ENCODE results near the gene MRM1. TPM values are rescaled to one million over a fixed set of nuclear protein-coding genes. Genes with fewer than 3 reads are reported as not detected.

MRM1 gene
- total and polyA plus RNA-seq, 9 of the 15 experiments (the other 6 are each of a cell fraction or from before 2014, with no cell fraction given), result 0.61 to 28.4 (median 21.5) TPM

DNA sequence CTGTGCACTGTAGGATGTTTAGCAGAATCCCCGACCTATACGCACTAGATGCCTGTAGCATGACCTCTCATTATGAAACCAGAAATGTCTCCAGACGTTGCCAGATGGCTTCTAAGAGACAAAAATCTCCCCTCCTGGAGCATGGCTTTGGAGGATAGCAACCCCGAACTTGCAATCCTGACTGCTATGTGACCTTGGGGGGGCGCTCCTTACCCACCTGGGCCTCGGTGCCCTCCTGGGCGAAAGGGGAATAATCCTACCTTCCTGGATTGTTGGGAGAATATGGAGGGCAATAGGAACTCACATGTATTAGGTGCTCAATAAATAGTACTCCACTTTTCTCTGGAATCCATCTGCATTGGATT, 8.1 kb downstream of the MRM1 start:
- Histone ChIP-seq H3K27ac (ENCODE audit: extremely low read depth, low read depth, low read length) (no peak overlapping the region), H3K9me1 (ENCODE audit: control insufficient read depth, insufficient read depth, low read length) (no peaks in the 10 kb centered on the region), H3K36me3 (ENCODE audit: control insufficient read depth, insufficient read depth, low read length) (peaks cover 25% of the 10 kb centered on the region), H3K4me2 (ENCODE audit: insufficient read depth, low read length) (no peak overlapping the region; the same call in 1 of the 2 replicates), H3K4me3 (no peak overlapping the region), H3K79me2 (ENCODE audit: control insufficient read depth, insufficient read depth, low read length) (peaks cover 22% of the 10 kb centered on the region), H3K9ac (ENCODE audit: insufficient read depth in 1 of 2, low read depth in 2 of 2, low read length in 2 of 2) (no peak overlapping the region; a peak in 1 of 4 replicates), H3K9me3 (replicated peaks; ENCODE audit: control insufficient read depth, insufficient read depth, low read depth, low read length) (no peaks in the 10 kb centered on the region), H3K27me3 (ENCODE audit: control insufficient read depth in 2 of 2, insufficient read depth in 2 of 2, low read length in 2 of 2) (no peaks in the 10 kb centered on the region), H2AFZ (ENCODE audit: low read depth, low read length) (no peak overlapping the region), H3K4me1 (replicated peaks in 1 of 2; ENCODE audit: control insufficient read depth in 2 of 2, insufficient read depth in 2 of 2, low read length in 2 of 2) (peaks cover 29 to 37% of the 10 kb centered on the region in 2 experiments; a peak in 4 of 5 replicates), H4K20me1 (replicated peaks; ENCODE audit: control insufficient read depth, insufficient read depth, low read length) (peaks cover 3% of the 10 kb centered on the region; the same call in 1 of the 2 replicates)
- POLR2A ChIA-PET, result no interaction called here
- in situ Hi-C loops (cut with MboI), result no loop called here
- no peak for ATAC-seq
- FAIRE-seq, result no peak
- WGBS (ENCODE audit: insufficient coverage, low coverage, missing lambda C conversion rate), result 78% methylated on average over 7 of the region's 7 CpGs
- CTCF ChIA-PET (ENCODE audit: low intra/inter-chr PET ratio), result interaction anchor here (1.7 kb wide), 1 partner anchor 17 kb away, joined by 10 read pairs; no protein-coding TSS in a partner anchor
- no TSS peak for BruUV-seq (replicated peaks)
- TF ChIP-seq, protein P1, sequence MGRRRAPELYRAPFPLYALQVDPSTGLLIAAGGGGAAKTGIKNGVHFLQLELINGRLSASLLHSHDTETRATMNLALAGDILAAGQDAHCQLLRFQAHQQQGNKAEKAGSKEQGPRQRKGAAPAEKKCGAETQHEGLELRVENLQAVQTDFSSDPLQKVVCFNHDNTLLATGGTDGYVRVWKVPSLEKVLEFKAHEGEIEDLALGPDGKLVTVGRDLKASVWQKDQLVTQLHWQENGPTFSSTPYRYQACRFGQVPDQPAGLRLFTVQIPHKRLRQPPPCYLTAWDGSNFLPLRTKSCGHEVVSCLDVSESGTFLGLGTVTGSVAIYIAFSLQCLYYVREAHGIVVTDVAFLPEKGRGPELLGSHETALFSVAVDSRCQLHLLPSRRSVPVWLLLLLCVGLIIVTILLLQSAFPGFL (CRISPR knock-in tag; IDR thresholded peaks at IDR 0.05), result no peak
- TF ChIP-seq DIDO1 (tag; IDR thresholded peaks at IDR 0.05; ENCODE audit: low read depth) (no peak), MYNN (IDR thresholded peaks at IDR 0.05) (no peak), MYNN (CRISPR knock-in tag; IDR thresholded peaks at IDR 0.05) (no peak), NR3C1 (CRISPR knock-in tag; IDR thresholded peaks at IDR 0.05) (no peak), PRPF4 (IDR thresholded peaks at IDR 0.05; ENCODE audit: insufficient read depth, low read depth, low read length, poor library complexity, severe bottlenecking) (no peak), PHTF2 (CRISPR knock-in tag; IDR thresholded peaks at IDR 0.05) (no peak), NUFIP1 (IDR thresholded peaks at IDR 0.05; ENCODE audit: partially characterized antibody) (no peak), CBFB (CRISPR knock-in tag; IDR thresholded peaks at IDR 0.05) (no peak), ZC3H11A (IDR thresholded peaks at IDR 0.05; ENCODE audit: low read depth, low read length) (no peak), CHD4 (IDR thresholded peaks at IDR 0.05; ENCODE audit: insufficient read depth, insufficient replicate concordance, low read depth, low read length, poor library complexity, severe bottlenecking) (no peak), ZNF12 (CRISPR knock-in tag; IDR thresholded peaks at IDR 0.05) (no peak), FOXP1 (CRISPR knock-in tag; IDR thresholded peaks at IDR 0.05) (no peak), DNMT1 (IDR thresholded peaks at IDR 0.05) (no peak), ZNF696 (CRISPR knock-in tag; conservative IDR thresholded peaks at IDR 0.05) (no peak), ZNF263 (CRISPR knock-in tag; IDR thresholded peaks at IDR 0.05; ENCODE audit: borderline replicate concordance) (no peak), ZNF41 (CRISPR knock-in tag; conservative IDR thresholded peaks at IDR 0.05) (no peak), LCOR (CRISPR knock-in tag; IDR thresholded peaks at IDR 0.05) (no peak)
- TF ChIP-seq, protein P2, sequence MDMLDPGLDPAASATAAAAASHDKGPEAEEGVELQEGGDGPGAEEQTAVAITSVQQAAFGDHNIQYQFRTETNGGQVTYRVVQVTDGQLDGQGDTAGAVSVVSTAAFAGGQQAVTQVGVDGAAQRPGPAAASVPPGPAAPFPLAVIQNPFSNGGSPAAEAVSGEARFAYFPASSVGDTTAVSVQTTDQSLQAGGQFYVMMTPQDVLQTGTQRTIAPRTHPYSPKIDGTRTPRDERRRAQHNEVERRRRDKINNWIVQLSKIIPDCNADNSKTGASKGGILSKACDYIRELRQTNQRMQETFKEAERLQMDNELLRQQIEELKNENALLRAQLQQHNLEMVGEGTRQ (CRISPR knock-in tag; IDR thresholded peaks at IDR 0.05), result no peak
- intact Hi-C loops (cut with micrococcal nuclease), result no loop called here
- DNase-seq (ENCODE audit: extremely low read depth in 1 of 4, low spot score in 3 of 4), result no peak
